Heart right ventricle (tissue), 16 donors: ENCODE data around the gene ZGLP1. TPM values are rescaled to one million over a fixed set of nuclear protein-coding genes. Genes with fewer than 3 reads are reported as not detected.

Source experiments
- ATAC-seq, 8 donors: fragments of 200-7000 bp; cut with Tn5 transposase; one replicate each; pipeline ENCODE4 v1.9.1; 2020; ENCODE audit warnings: mild to moderate bottlenecking in 8 of 8, moderate library complexity in 8 of 8, moderate number of reproducible peaks in 1 of 8
- DNase-seq, 2 donors: peaks; one replicate each; pipeline ENCODE4 v3.0.0-alpha.2; 2020
- H3K27ac ChIP-seq, 10 donors: fragments of 200-600 bp; sonication (generic) in 2 of 10; one replicate each; pipeline versions ENCODE4 v1.5.0 to v1.8.0; 2020 to 2022; ENCODE audit warnings: mild to moderate bottlenecking in 3 of 10
- H3K27me3 ChIP-seq, 7 donors: fragments of 200-600 bp; one replicate each; pipeline ENCODE4 v1.8.0; 2021 to 2022; ENCODE audit warnings: mild to moderate bottlenecking in 2 of 7
- H3K36me3 ChIP-seq, 9 donors: fragments of 200-600 bp; sonication (generic) in 1 of 9; one replicate each; pipeline versions ENCODE4 v1.5.0 to v1.8.0; 2020 to 2022; ENCODE audit warnings: mild to moderate bottlenecking in 2 of 9
- H3K4me1 ChIP-seq, 9 donors: fragments of 200-600 bp; sonication (generic) in 1 of 9; one replicate each; pipeline versions ENCODE4 v1.5.0 to v1.8.0; 2020 to 2022; ENCODE audit warnings: mild to moderate bottlenecking in 4 of 9
- H3K4me3 ChIP-seq, 10 donors: fragments of 200-600 bp; sonication (generic) in 2 of 10; one replicate each; pipeline versions ENCODE4 v1.5.0 to v1.8.0; 2020 to 2022; ENCODE audit warnings: mild to moderate bottlenecking in 7 of 10, moderate library complexity in 2 of 10
- H3K9me3 ChIP-seq, 11 donors: fragments of 200-600 bp in 10 of 11; sonication (generic) in 2 of 11; one replicate each; pipeline versions ENCODE4 v1.5.0 to v1.8.0; 2013 to 2022; ENCODE audit warnings: mild to moderate bottlenecking in 2 of 11, control low read depth in 1 of 11, moderate library complexity in 1 of 11
- CTCF ChIP-seq, 9 donors: fragments of 200-600 bp; sonication (generic) in 2 of 9; IDR thresholded peaks; one replicate each; pipeline versions ENCODE4 v1.5.0 to v1.8.0; 2021 to 2022; ENCODE audit warnings: antibody characterized with exemption in 9 of 9, mild to moderate bottlenecking in 5 of 9, moderate library complexity in 1 of 9
- WGBS, 2 donors: extraction: QIAGEN DNeasy Blood & Tissue Kit; methylation state at CpG; one replicate each; pipeline ENCODE4 v1.1.7; 2013; ENCODE audit warnings: inconsistent platforms in 1 of 2; 5-methylcytosine and 5-hydroxymethylcytosine counted together
- intact Hi-C, 10 donors: fragments of 100-400 bp; cut with DNase I; formaldehyde crosslinking; loops; one replicate each; pipeline versions ENCODE4 v1.11.1 to v1.14.2; 2022
- polyA plus RNA-seq, 2 donors: library from polyadenylated mRNA; stranded (reverse); fragments of 200-250 nt; gene quantifications; one replicate each; pipeline ENCODE4 v1.2.3, GENCODE V29; 2013
- total RNA-seq, 10 donors: library from RNA; stranded (reverse); fragmentation: NEBNext Ultra II Directional in 3 of 10; extraction: Animal tissue kit (Norgen Biotek cat#: 25700) in 3 of 10; gene quantifications; one replicate each; pipeline versions ENCODE4 v1.2.1 to v1.2.4, GENCODE V29; 2021 to 2023
- donor health status: Arrhythmogenic right ventricular cardiomyopathy.
- donor health status: ischemic (EF 13 %, LVEDD 7.1; RV severe dilation, severe dysfunction).
- donor health status: healthy with polysubstance abuse.
- donor health status: DM: no; HTN: yes; CAD: no.
- donor health status: DM: no; HTN: no; CAD: no.
- donor health status: ischemic (EF 25% LVEDD 6.9; RV normal size, moderate dysfunction).
- donor health status: ischemic (EF 25% LVEDD 5.7; RV mildly dilated, moderate dysfunction).
- donor health status: healthy.
- donor health status: DM: yes; HTN: yes; CAD: no.
- donor health status: Ischemic cardiomyopathy.
- donor health status: ischemic (EF 35%, LVEDD 5.7; RV mildly dilated, moderate dysfunction).
- donor health status: nonischemic (EF 11% LVEDD 7.7; RV severe dilation, severe dysfunction).
- donor health status: DM: yes; HTN: yes; CAD: no.
- donor health status: PGD.
- donor health status: ischemic (EF 29% LVEDD 5.4; RV normal size, mild dysfunction).
- donor health status: nonischemic (EF 23%, LVEDD 6.1; RV moderate dilation, normal function).

The ZGLP1 gene
- total and polyA plus RNA-seq, 12 donors: 0.34 to 8.9 (median 0.89) TPM

GRCh38 chr19:10278935-10279334, 30.7 kb downstream of the ZGLP1 start:
- WGBS, 2 donors: 94 to 96% methylated on average over 1 of the region's 1 CpG
- Histone ChIP-seq H3K27ac (no peak overlapping the region), H3K36me3 (peaks cover 0 to 100% (median 8%) of the 10 kb centered on the region in 9 donors), H3K27me3 (no peaks in the 10 kb centered on the region), H3K4me3 (no peak overlapping the region), H3K9me3 (no peaks in the 10 kb centered on the region), H3K4me1 (peaks cover 0 to 37% (median 0%) of the 10 kb centered on the region in 9 donors)
- ATAC-seq: no peak
- intact Hi-C loops: loop anchor here in 2 of 10 donors (10.0 kb wide), 1 partner anchor 56 kb away; the partner anchor contains the start of genes ICAM3 (in 2 of the 2) and RAVER1 (in 2 of the 2)
- no peak for TF ChIP-seq CTCF (IDR thresholded peaks at IDR 0.05)
- no peak for DNase-seq

- Histone ChIP-seq H3K4me1 (peaks cover 0 to 42% (median 0%) of the 10 kb centered on the region in 9 donors), H3K36me3 (peaks cover 0 to 97% (median 4%) of the 10 kb centered on the region in 9 donors), H3K9me3 (no peaks in the 10 kb centered on the region), H3K27me3 (no peaks in the 10 kb centered on the region), H3K27ac (no peak overlapping the region), H3K4me3 (no peak overlapping the region)
- TF ChIP-seq CTCF (IDR thresholded peaks at IDR 0.05): no peak
- intact Hi-C loops: loop anchor here in 2 of 10 donors (10.0 kb wide), 1 partner anchor 57 kb away; the partner anchor contains the start of genes ICAM3 (in 2 of the 2) and RAVER1 (in 2 of the 2)
- DNase-seq: no peak
- no peak for ATAC-seq
- 92% methylated on average over 9 of the region's 9 CpGs for WGBS, 2 donors
Observed at GRCh38 chr19:10277795-10278589, 31.6 kb downstream of the ZGLP1 start.

- Histone ChIP-seq H3K4me1 (peaks cover 4 to 62% (median 21%) of the 10 kb centered on the region in 9 donors), H3K36me3 (peaks cover 0 to 66% (median 4%) of the 10 kb centered on the region in 9 donors), H3K27ac (no peak overlapping the region), H3K27me3 (peaks cover 0 to 18% (median 3%) of the 10 kb centered on the region in 7 donors), H3K9me3 (no peaks in the 10 kb centered on the region), H3K4me3 (no peak overlapping the region)
- TF ChIP-seq CTCF (IDR thresholded peaks at IDR 0.05): no peak
- intact Hi-C loops: loop anchor here in 6 of 10 donors (5.0 to 10.0 kb wide), 3 partner anchors 43 to 60 kb away; partner anchors contain the start of genes RAVER1 (in 5 of the 6), ICAM3 (in 2 of the 6) and FDX2 (in 1 of the 6)
- no peak for ATAC-seq
- WGBS, 2 donors: 85 to 86% methylated on average over 10 of the region's 10 CpGs
- no peak for DNase-seq
Observed at GRCh38 chr19:10274589-10274988, 35.0 kb downstream of the ZGLP1 start.

- H3K4me1 ChIP-seq: peaks cover 7 to 79% (median 46%) of the 10 kb centered on the region in 9 donors
- peaks cover 0 to 19% (median 3%) of the 10 kb centered on the region in 7 donors for H3K27me3 ChIP-seq
- peak overlapping the region; percentile 25 to 78 (median 58) for H3K4me3 ChIP-seq
- TF ChIP-seq CTCF (IDR thresholded peaks at IDR 0.05): no peak
- peak overlapping the region; percentile 87 to 99 (median 91) for H3K27ac ChIP-seq
- H3K9me3 ChIP-seq: no peaks in the 10 kb centered on the region
- WGBS, 2 donors: 32 to 40% methylated on average over 12 of the region's 12 CpGs
- no peak for DNase-seq
- H3K36me3 ChIP-seq: peaks cover 0 to 36% (median 0%) of the 10 kb centered on the region in 9 donors
- peak in 1 of 8 donors; percentile 10 for ATAC-seq
- intact Hi-C loops: loop anchor here in 6 of 10 donors (5.0 to 10.0 kb wide), 3 partner anchors 46 to 63 kb away; partner anchors contain the start of genes RAVER1 (in 5 of the 6), ICAM3 (in 2 of the 6) and FDX2 (in 1 of the 6)
Observed at GRCh38 chr19:10271543-10272086, 38.0 kb downstream of the ZGLP1 start.
